Measurements from ENCODE around the gene ACSS3.

GRCh38 chr12:81137801-81138200, 59.9 kb downstream of the ACSS3 start:
- no peak for TF ChIP-seq CTCF (IDR thresholded peaks at IDR 0.05)
- no peak for TF ChIP-seq POLR2A (IDR thresholded peaks at IDR 0.05)
